Astrocyte of the hippocampus (primary cell): Measurements from ENCODE around the gene NKIRAS2.

Experiments used
- DNase-seq: peaks from one replicate; pipeline ENCODE4 v3.0.0; 2011; ENCODE audit warnings: low read depth, low spot score

Gene NKIRAS2

GRCh38 chr17:42055027-42055426, 35.1 kb downstream of the NKIRAS2 start:
- no peak for DNase-seq

- DNase-seq, result no peak
Observed at GRCh38 chr17:42055496-42055895, 35.6 kb downstream of the NKIRAS2 start.

- no peak for DNase-seq
Observed at GRCh38 chr17:42056635-42057034, 36.7 kb downstream of the NKIRAS2 start.

GRCh38 chr17:42058063-42058462, 38.2 kb downstream of the NKIRAS2 start:
- DNase-seq, result no peak

- DNase-seq, result no peak
Observed at GRCh38 chr17:42059815-42060214, 39.9 kb downstream of the NKIRAS2 start.

- no peak for DNase-seq
Observed at GRCh38 chr17:42060231-42060630, 40.3 kb downstream of the NKIRAS2 start.

GRCh38 chr17:42061646-42062487, 42.0 kb downstream of the NKIRAS2 start:
- DNase-seq, result no peak

- DNase-seq, result no peak
Observed at GRCh38 chr17:42062681-42063080, 42.8 kb downstream of the NKIRAS2 start.

GRCh38 chr17:42065201-42065600, 45.3 kb downstream of the NKIRAS2 start:
- DNase-seq, result no peak

GRCh38 chr17:42067371-42068091, 47.6 kb downstream of the NKIRAS2 start:
- DNase-seq, result peak; percentile 59

- DNase-seq, result no peak
Observed at GRCh38 chr17:42068979-42069378, 49.1 kb downstream of the NKIRAS2 start.

- no peak for DNase-seq
Observed at GRCh38 chr17:42071810-42072209, 51.9 kb downstream of the NKIRAS2 start.

- peak; percentile 44 for DNase-seq
Observed at GRCh38 chr17:42072323-42073187, 52.7 kb downstream of the NKIRAS2 start.
